ENCODE results near the gene HTRA3.

DNA sequence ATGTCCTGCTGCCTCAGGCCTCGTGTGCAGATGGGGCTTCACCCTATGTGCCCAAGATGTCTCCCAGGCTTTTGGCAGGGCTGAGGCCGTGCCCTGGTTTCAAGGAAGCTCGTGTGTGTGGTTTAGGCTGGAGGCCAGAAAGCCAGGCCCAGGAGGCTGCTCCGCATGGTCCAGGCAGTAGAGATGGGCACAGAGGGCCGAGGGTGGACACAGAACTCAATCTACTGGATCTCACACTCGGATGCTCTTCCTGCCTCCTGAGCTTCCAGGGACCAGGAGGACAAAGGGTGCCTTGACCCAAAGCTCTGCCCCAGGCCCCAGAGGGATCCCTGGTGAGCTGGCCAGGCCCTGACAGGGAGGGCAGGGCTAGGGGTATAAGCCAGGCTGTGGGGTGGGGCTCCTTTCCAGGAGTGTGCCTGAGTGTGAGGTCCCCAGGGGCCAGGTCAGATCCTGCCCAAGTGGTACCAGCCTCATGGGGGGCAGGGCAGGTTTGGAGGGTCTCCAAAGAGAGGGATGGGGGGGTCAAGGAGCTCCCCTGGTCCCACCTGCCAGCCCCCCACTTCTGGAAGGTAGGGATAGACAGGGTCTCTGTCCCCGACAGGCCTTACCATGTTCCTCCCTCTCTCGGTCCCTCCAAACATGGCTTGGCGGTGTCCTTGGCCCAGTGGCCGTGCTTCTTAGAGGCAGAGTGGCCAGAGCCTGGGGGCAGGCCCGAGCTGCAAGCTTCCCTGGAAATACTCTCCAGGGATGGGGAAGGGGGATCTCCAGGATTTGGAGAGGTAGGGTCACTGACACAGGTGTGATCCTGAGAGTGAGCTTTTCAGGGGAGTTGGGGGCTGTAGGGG is 23.8 kb downstream of the HTRA3 start:
- TF ChIP-seq, protein P1, sequence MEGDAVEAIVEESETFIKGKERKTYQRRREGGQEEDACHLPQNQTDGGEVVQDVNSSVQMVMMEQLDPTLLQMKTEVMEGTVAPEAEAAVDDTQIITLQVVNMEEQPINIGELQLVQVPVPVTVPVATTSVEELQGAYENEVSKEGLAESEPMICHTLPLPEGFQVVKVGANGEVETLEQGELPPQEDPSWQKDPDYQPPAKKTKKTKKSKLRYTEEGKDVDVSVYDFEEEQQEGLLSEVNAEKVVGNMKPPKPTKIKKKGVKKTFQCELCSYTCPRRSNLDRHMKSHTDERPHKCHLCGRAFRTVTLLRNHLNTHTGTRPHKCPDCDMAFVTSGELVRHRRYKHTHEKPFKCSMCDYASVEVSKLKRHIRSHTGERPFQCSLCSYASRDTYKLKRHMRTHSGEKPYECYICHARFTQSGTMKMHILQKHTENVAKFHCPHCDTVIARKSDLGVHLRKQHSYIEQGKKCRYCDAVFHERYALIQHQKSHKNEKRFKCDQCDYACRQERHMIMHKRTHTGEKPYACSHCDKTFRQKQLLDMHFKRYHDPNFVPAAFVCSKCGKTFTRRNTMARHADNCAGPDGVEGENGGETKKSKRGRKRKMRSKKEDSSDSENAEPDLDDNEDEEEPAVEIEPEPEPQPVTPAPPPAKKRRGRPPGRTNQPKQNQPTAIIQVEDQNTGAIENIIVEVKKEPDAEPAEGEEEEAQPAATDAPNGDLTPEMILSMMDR (IDR thresholded peaks at IDR 0.05; ENCODE audit: insufficient read depth, low read depth, low read length): no peak
- TF ChIP-seq EZH2 (IDR thresholded peaks at IDR 0.05; ENCODE audit: insufficient read depth, low read length): no peak

Data from astrocyte (in vitro differentiated cells and primary cell).